DOHH2 (cell line): ENCODE measurements around the gene PRSS56.

Source experiments
- CTCF ChIP-seq: fragments of 200-600 bp; sonication (generic); IDR thresholded peaks from one replicate; pipeline ENCODE4 v1.5.1; 2014; ENCODE audit warnings: antibody characterized with exemption, mild to moderate bottlenecking, low read depth, low read length; ENCODE audit not compliant: poor library complexity, severe bottlenecking
- EZH2phosphoT487 ChIP-seq: fragments of 200-600 bp; sonication (generic); IDR thresholded peaks from 2 replicates; pipeline ENCODE4 v1.6.1; 2017; ENCODE audit warnings: borderline replicate concordance, mild to moderate bottlenecking, antibody characterized with exemption, low read length, moderate library complexity, mixed read lengths

DNA sequence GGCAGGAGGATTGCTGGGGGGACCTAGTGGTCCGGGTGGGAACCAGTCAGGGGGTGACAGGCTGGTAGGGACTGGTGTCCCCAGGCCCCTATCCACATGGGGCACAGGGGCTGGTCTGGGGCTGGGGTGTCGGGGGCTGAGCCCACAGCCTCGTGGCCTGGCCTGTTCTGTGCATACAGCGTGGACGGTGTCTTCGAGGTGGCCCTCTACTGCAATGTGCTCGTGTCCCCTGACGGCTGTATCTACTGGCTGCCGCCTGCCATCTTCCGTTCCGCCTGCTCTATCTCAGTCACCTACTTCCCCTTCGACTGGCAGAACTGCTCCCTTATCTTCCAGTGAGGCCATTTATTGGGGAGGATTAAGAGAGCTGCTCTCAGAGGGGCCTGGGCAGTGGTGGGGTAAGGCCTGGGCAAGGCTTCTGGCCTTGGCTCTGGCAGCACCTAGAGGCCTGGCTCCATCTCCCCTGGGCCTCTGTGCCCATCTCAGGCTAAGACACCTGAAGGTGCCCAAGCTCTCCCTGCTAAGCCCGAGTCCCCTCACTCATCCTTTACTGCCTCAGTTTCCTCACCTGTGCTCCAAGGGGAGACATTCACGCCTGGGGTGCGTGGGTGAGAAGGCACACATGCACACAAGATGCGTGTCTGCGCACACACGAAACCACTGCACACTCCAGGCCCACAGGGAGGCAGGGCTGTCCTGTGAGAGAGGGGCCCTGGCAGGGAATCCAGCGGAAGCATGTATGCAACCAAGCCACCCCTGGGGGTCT, 21.2 kb downstream of the PRSS56 start:
- TF ChIP-seq CTCF (no peak), EZH2phosphoT487 (no peak)
